ENCODE data around the gene PRDX5. TPM values are rescaled to one million over a fixed set of nuclear protein-coding genes. Genes with fewer than 3 reads are reported as not detected.

PRDX5 gene
- total RNA-seq, 1 donor from 2014 or later: 264 TPM

GRCh38 chr11:64359712-64360445 is 42.0 kb downstream of the PRDX5 start:
- H3K36me3 Mint-ChIP-seq (ENCODE audit: low read depth, unreplicated experiment): peaks cover 17% of the 10 kb centered on the region
- H3K27me3 Mint-ChIP-seq (ENCODE audit: unreplicated experiment): peaks cover 10% of the 10 kb centered on the region
- no peak for DNase-seq (ENCODE audit: low spot score)
- peaks cover 20% of the 10 kb centered on the region for H3K4me1 Mint-ChIP-seq (ENCODE audit: unreplicated experiment)
- no peak for TF ChIP-seq CTCF (IDR thresholded peaks at IDR 0.05; ENCODE audit: unreplicated experiment)
- H3K27ac Mint-ChIP-seq (ENCODE audit: unreplicated experiment): peak overlapping the region; percentile 9
- H3K9me3 Mint-ChIP-seq (ENCODE audit: unreplicated experiment): no peaks in the 10 kb centered on the region
- peak overlapping the region; percentile 88 for H3K4me3 Mint-ChIP-seq (ENCODE audit: unreplicated experiment)

- Mint-ChIP-seq H3K9me3 (ENCODE audit: unreplicated experiment) (no peaks in the 10 kb centered on the region), H3K36me3 (ENCODE audit: low read depth, unreplicated experiment) (peaks cover 17% of the 10 kb centered on the region), H3K27me3 (ENCODE audit: unreplicated experiment) (peaks cover 10% of the 10 kb centered on the region), H3K4me1 (ENCODE audit: unreplicated experiment) (peaks cover 17% of the 10 kb centered on the region), H3K27ac (ENCODE audit: unreplicated experiment) (peak overlapping the region; percentile 48), H3K4me3 (ENCODE audit: unreplicated experiment) (peak overlapping the region; percentile 51)
- no peak for TF ChIP-seq CTCF (IDR thresholded peaks at IDR 0.05; ENCODE audit: unreplicated experiment)
- DNase-seq (ENCODE audit: low spot score): no peak
These were observed 42.6 kb downstream of the PRDX5 start for GRCh38 chr11:64360448-64360921.

- no peaks in the 10 kb centered on the region for H3K9me3 Mint-ChIP-seq (ENCODE audit: unreplicated experiment)
- H3K27me3 Mint-ChIP-seq (ENCODE audit: unreplicated experiment): peaks cover 8% of the 10 kb centered on the region
- no peak for DNase-seq (ENCODE audit: low spot score)
- peaks cover 21% of the 10 kb centered on the region for H3K36me3 Mint-ChIP-seq (ENCODE audit: low read depth, unreplicated experiment)
- TF ChIP-seq CTCF (IDR thresholded peaks at IDR 0.05; ENCODE audit: unreplicated experiment): no peak
- H3K4me1 Mint-ChIP-seq (ENCODE audit: unreplicated experiment): peaks cover 12% of the 10 kb centered on the region
- H3K4me3 Mint-ChIP-seq (ENCODE audit: unreplicated experiment): no peak overlapping the region
- no peak overlapping the region for H3K27ac Mint-ChIP-seq (ENCODE audit: unreplicated experiment)
These were observed 43.7 kb downstream of the PRDX5 start for GRCh38 chr11:64361659-64362058.

- Mint-ChIP-seq H3K36me3 (ENCODE audit: low read depth, unreplicated experiment) (peaks cover 24% of the 10 kb centered on the region), H3K27ac (ENCODE audit: unreplicated experiment) (no peak overlapping the region), H3K27me3 (ENCODE audit: unreplicated experiment) (peaks cover 8% of the 10 kb centered on the region), H3K9me3 (ENCODE audit: unreplicated experiment) (no peaks in the 10 kb centered on the region), H3K4me3 (ENCODE audit: unreplicated experiment) (peak overlapping the region; percentile 2), H3K4me1 (ENCODE audit: unreplicated experiment) (peaks cover 10% of the 10 kb centered on the region)
- no peak for TF ChIP-seq CTCF (IDR thresholded peaks at IDR 0.05; ENCODE audit: unreplicated experiment)
- no peak for DNase-seq (ENCODE audit: low spot score)
These were observed 44.4 kb downstream of the PRDX5 start for GRCh38 chr11:64362339-64362738.

- no peak for DNase-seq (ENCODE audit: low spot score)
- Mint-ChIP-seq H3K4me3 (ENCODE audit: unreplicated experiment) (no peak overlapping the region), H3K27ac (ENCODE audit: unreplicated experiment) (no peak overlapping the region), H3K36me3 (ENCODE audit: low read depth, unreplicated experiment) (peaks cover 28% of the 10 kb centered on the region), H3K27me3 (ENCODE audit: unreplicated experiment) (peaks cover 9% of the 10 kb centered on the region), H3K4me1 (ENCODE audit: unreplicated experiment) (peaks cover 9% of the 10 kb centered on the region), H3K9me3 (ENCODE audit: unreplicated experiment) (no peaks in the 10 kb centered on the region)
- no peak for TF ChIP-seq CTCF (IDR thresholded peaks at IDR 0.05; ENCODE audit: unreplicated experiment)
These were observed 46.5 kb downstream of the PRDX5 start for GRCh38 chr11:64364435-64364834.

Measured in endothelial cell (in vitro differentiated cells).